Activated naive CD4-positive, alpha-beta T cell treated with anti-CD3 and anti-CD28 coated beads for 36 hours (primary cell): ENCODE data around the gene KRTAP5-8. TPM values are rescaled to one million over a fixed set of nuclear protein-coding genes. Genes with fewer than 3 reads are reported as not detected.
"Not testable (repeated sequence)": the region's sequence is repeated elsewhere in the genome, so short reads cannot be mapped to it uniquely, and the experiment has no call there.

Experiments
- CTCF ChIA-PET: fragments of 350-600 bp; sonication (Branson Sonifier 250); formaldehyde crosslinking; loops from one replicate; lab custom pipeline; 2021; ENCODE audit warnings: antibody characterized with exemption; lab: Charles Lee
- DNase-seq: peaks from one replicate; pipeline ENCODE4 v3.0.0-alpha.2; 2020
- H3K27ac Mint-ChIP-seq: one replicate; pipeline ENCODE4 v1.8.0; 2021; ENCODE audit warnings: mild to moderate bottlenecking, mixed read lengths
- H3K27me3 Mint-ChIP-seq: one replicate; pipeline ENCODE4 v1.8.0; 2021; ENCODE audit warnings: low read depth, mixed read lengths
- H3K36me3 Mint-ChIP-seq: one replicate; pipeline ENCODE4 v1.8.0; 2021; ENCODE audit warnings: low read depth, mixed read lengths
- H3K4me1 Mint-ChIP-seq: one replicate; pipeline ENCODE4 v1.8.0; 2021; ENCODE audit warnings: low read depth, mixed read lengths
- H3K4me3 Mint-ChIP-seq: one replicate; pipeline ENCODE4 v1.8.0; 2021; ENCODE audit warnings: mild to moderate bottlenecking, moderate library complexity, mixed read lengths
- H3K9me3 Mint-ChIP-seq: one replicate; pipeline ENCODE4 v1.8.0; 2021; ENCODE audit warnings: mixed read lengths
- intact Hi-C: fragments of 100-400 bp; cut with micrococcal nuclease; formaldehyde crosslinking; loops from one replicate; pipeline ENCODE4 v1.15.1; 2023
- total RNA-seq, 2 experiments: library from RNA; stranded (reverse); gene quantifications; one replicate each; pipeline ENCODE4 v1.2.3, GENCODE V29; 2021

The KRTAP5-8 gene
- total RNA-seq, 2 experiments from 2014 or later, result not detected

- no peak for DNase-seq
- H3K27me3 Mint-ChIP-seq, result peaks cover 6% of the 10 kb centered on the region
- intact Hi-C loops, result no loop called here
- H3K4me1 Mint-ChIP-seq, result no peaks in the 10 kb centered on the region
- CTCF ChIA-PET, result no interaction called here
- no peak overlapping the region for H3K4me3 Mint-ChIP-seq
- no peaks in the 10 kb centered on the region for H3K36me3 Mint-ChIP-seq
- H3K9me3 Mint-ChIP-seq, result peaks cover 5% of the 10 kb centered on the region
- no peak overlapping the region for H3K27ac Mint-ChIP-seq
These were observed 11.8 kb upstream of the KRTAP5-8 start for GRCh38 chr11:71525938-71526495.

GRCh38 chr11:71526796-71527575 is 10.8 kb upstream of the KRTAP5-8 start, which contains the start of gene KRTAP5-7:
Gene KRTAP5-7 (plus strand): TSS chr11:71527267. CDS start chr11:71527301, 34 bp downstream.
- H3K27ac Mint-ChIP-seq, H3K9me3 Mint-ChIP-seq, H3K36me3 Mint-ChIP-seq, DNase-seq, CTCF ChIA-PET, H3K4me3 Mint-ChIP-seq, H3K4me1 Mint-ChIP-seq, H3K27me3 Mint-ChIP-seq, intact Hi-C loops: not testable (repeated sequence)

GRCh38 chr11:71527576-71528210 is 10.1 kb upstream of the KRTAP5-8 start:
- Mint-ChIP-seq H3K4me1 (no peaks in the 10 kb centered on the region), H3K27me3 (peaks cover 6% of the 10 kb centered on the region), H3K36me3 (no peaks in the 10 kb centered on the region), H3K27ac (no peak overlapping the region), H3K4me3 (no peak overlapping the region), H3K9me3 (peaks cover 2% of the 10 kb centered on the region)
- CTCF ChIA-PET, result no interaction called here
- no peak for DNase-seq
- intact Hi-C loops, result no loop called here

GRCh38 chr11:71530602-71531001 is 7.2 kb upstream of the KRTAP5-8 start:
- no peak for DNase-seq
- Mint-ChIP-seq H3K4me1 (no peaks in the 10 kb centered on the region), H3K4me3 (no peak overlapping the region), H3K9me3 (no peaks in the 10 kb centered on the region), H3K36me3 (no peaks in the 10 kb centered on the region), H3K27ac (no peak overlapping the region), H3K27me3 (peaks cover 6% of the 10 kb centered on the region)
- CTCF ChIA-PET, result no interaction called here
- intact Hi-C loops, result no loop called here

- Mint-ChIP-seq H3K27ac (no peak overlapping the region), H3K27me3 (no peaks in the 10 kb centered on the region), H3K4me1 (no peaks in the 10 kb centered on the region), H3K9me3 (no peaks in the 10 kb centered on the region), H3K36me3 (no peaks in the 10 kb centered on the region), H3K4me3 (no peak overlapping the region)
- CTCF ChIA-PET, result no interaction called here
- DNase-seq, result no peak
- intact Hi-C loops, result no loop called here
These were observed 5.7 kb upstream of the KRTAP5-8 start for GRCh38 chr11:71532036-71532610.

GRCh38 chr11:71534711-71535608 is 2.9 kb upstream of the KRTAP5-8 start:
- H3K27ac Mint-ChIP-seq, intact Hi-C loops, H3K36me3 Mint-ChIP-seq, H3K27me3 Mint-ChIP-seq, H3K4me3 Mint-ChIP-seq, H3K4me1 Mint-ChIP-seq, CTCF ChIA-PET, DNase-seq, H3K9me3 Mint-ChIP-seq: not testable (repeated sequence)

GRCh38 chr11:71535825-71536224 is 2.0 kb upstream of the KRTAP5-8 start:
- Mint-ChIP-seq H3K27ac (no peak overlapping the region), H3K4me1 (peaks cover 3% of the 10 kb centered on the region), H3K36me3 (peaks cover under 1% of the 10 kb centered on the region), H3K4me3 (no peak overlapping the region), H3K9me3 (peaks cover 3% of the 10 kb centered on the region), H3K27me3 (no peaks in the 10 kb centered on the region)
- intact Hi-C loops, result no loop called here
- CTCF ChIA-PET, result no interaction called here
- DNase-seq, result no peak

GRCh38 chr11:71537537-71537936 is 288 bp upstream of the KRTAP5-8 start:
- no peak overlapping the region for H3K27ac Mint-ChIP-seq
- DNase-seq, result no peak
- H3K27me3 Mint-ChIP-seq, result peaks cover 4% of the 10 kb centered on the region
- H3K4me3 Mint-ChIP-seq, result no peak overlapping the region
- CTCF ChIA-PET, result no interaction called here
- peaks cover 5% of the 10 kb centered on the region for H3K4me1 Mint-ChIP-seq
- H3K36me3 Mint-ChIP-seq, result peaks cover 1% of the 10 kb centered on the region
- H3K9me3 Mint-ChIP-seq, result peaks cover 12% of the 10 kb centered on the region
- intact Hi-C loops, result no loop called here

- Mint-ChIP-seq H3K36me3 (peaks cover 1% of the 10 kb centered on the region), H3K27ac (no peak overlapping the region), H3K27me3 (peaks cover 4% of the 10 kb centered on the region), H3K4me1 (peaks cover 12% of the 10 kb centered on the region), H3K9me3 (peaks cover 12% of the 10 kb centered on the region), H3K4me3 (no peak overlapping the region)
- intact Hi-C loops, result no loop called here
- CTCF ChIA-PET, result no interaction called here
- DNase-seq, result no peak
These were observed 803 bp downstream of the KRTAP5-8 start for GRCh38 chr11:71538666-71538990.

GRCh38 chr11:71539017-71539416 is 1.2 kb downstream of the KRTAP5-8 start:
- CTCF ChIA-PET, result no interaction called here

GRCh38 chr11:71539971-71540370 is 2.1 kb downstream of the KRTAP5-8 start:
- H3K27me3 Mint-ChIP-seq, intact Hi-C loops, H3K4me3 Mint-ChIP-seq, H3K27ac Mint-ChIP-seq, CTCF ChIA-PET, H3K36me3 Mint-ChIP-seq, DNase-seq: not testable (repeated sequence)
- Mint-ChIP-seq H3K9me3 (peaks cover 12% of the 10 kb centered on the region), H3K4me1 (peaks cover 19% of the 10 kb centered on the region)

More at GRCh38 chr11:71539017-71539416, 1.2 kb downstream of the KRTAP5-8 start:
- Mint-ChIP-seq H3K9me3 (peaks cover 12% of the 10 kb centered on the region), H3K27me3 (peaks cover 4% of the 10 kb centered on the region), H3K4me3 (no peak overlapping the region), H3K27ac (no peak overlapping the region), H3K36me3 (peaks cover 1% of the 10 kb centered on the region), H3K4me1 (peaks cover 15% of the 10 kb centered on the region)
- intact Hi-C loops, result no loop called here
- no peak for DNase-seq
